ENCODE data around the gene PWWP2A. TPM values are rescaled to one million over a fixed set of nuclear protein-coding genes. Genes with fewer than 3 reads are reported as not detected.

PWWP2A gene
- total and polyA plus RNA-seq, 2 of the 8 experiments (the other 6 are each of a cell fraction or from before 2014, with no cell fraction given), result 18.5 to 63.0 TPM

GRCh38 chr5:160118349-160119141, 705 bp downstream of the PWWP2A start:
- POLR2A ChIA-PET (ENCODE audit: partially characterized antibody), result interaction anchor here (0.7 to 1.6 kb wide), 12 partner anchors 8 to 227 kb away, joined by 3 to 12 read pairs (median 4); no protein-coding TSS in a partner anchor
- no peaks in the 10 kb centered on the region; the same call in 1 of the 2 replicates for H3K79me1 ChIP-seq (ENCODE audit: low read depth, low read length)
- H3K36me3 ChIP-seq (ENCODE audit: control insufficient read depth in 2 of 4, insufficient read depth in 4 of 4, low read length in 3 of 4), result peaks cover 4 to 31% (median 19%) of the 10 kb centered on the region in 4 experiments; a peak in 7 of 8 replicates
- DNase-seq (ENCODE audit: low read depth in 1 of 2, low spot score in 2 of 2) (peak in 1 of 2 experiments; percentile 46), FAIRE-seq (no peak)
- CTCF ChIA-PET (ENCODE audit: partially characterized antibody), result no interaction called here
- peak overlapping the region; percentile 77 to 99 (median 86) for H3K9ac ChIP-seq (replicated peaks in 1 of 4; ENCODE audit: extremely low read depth in 1 of 4, low read depth in 3 of 4, low read length in 3 of 4)
- no peak overlapping the region for H2BK20ac ChIP-seq (ENCODE audit: low read length)
- H4K20me1 ChIP-seq (replicated peaks in 1 of 2; ENCODE audit: control insufficient read depth in 1 of 2, insufficient read depth in 2 of 2, low read length in 2 of 2), result peaks cover 1 to 2% of the 10 kb centered on the region in 2 experiments
- H3K79me2 ChIP-seq (ENCODE audit: control insufficient read depth in 1 of 2, insufficient read depth in 2 of 2, low read length in 2 of 2), result peaks cover 4 to 50% of the 10 kb centered on the region in 2 experiments; a peak in 3 of 4 replicates
- H4K8ac ChIP-seq (ENCODE audit: extremely low read depth, insufficient read depth, low read length), result peak overlapping the region; percentile 97
- H3K27ac ChIP-seq (ENCODE audit: low read depth, low read length), result peak overlapping the region; percentile 81
- H2BK15ac ChIP-seq (ENCODE audit: low read length), result no peak overlapping the region
- peak overlapping the region; percentile 62 for H4K5ac ChIP-seq (ENCODE audit: insufficient read length, low read depth, low read length)
- peak overlapping the region; percentile 82 for H3K18ac ChIP-seq (ENCODE audit: extremely low read depth, low read length)
- no peak overlapping the region for H2BK12ac ChIP-seq (ENCODE audit: low read depth, low read length)
- peak overlapping the region; percentile 22 for H2BK120ac ChIP-seq (replicated peaks; ENCODE audit: low read depth, low read length)
- H2AFZ ChIP-seq (ENCODE audit: low read length), result no peak overlapping the region
- WGBS, 2 experiments (ENCODE audit: extremely low coverage in 1 of 2, insufficient coverage in 1 of 2, insufficient read length in 1 of 2, insufficient replicate concordance in 2 of 2, low coverage in 1 of 2, low lambda C conversion rate in 2 of 2, missing lambda C conversion rate in 1 of 2), result 1% methylated on average over 48 of the region's 79 CpGs; no CpG with 5 or more reads in 1 of the 2 experiments
- peak overlapping the region; percentile 95 for H4K91ac ChIP-seq (replicated peaks; ENCODE audit: insufficient read length, low read length)
- no peak overlapping the region for H3K14ac ChIP-seq (ENCODE audit: insufficient read length)
- H2BK5ac ChIP-seq (ENCODE audit: low read depth, low read length), result peak overlapping the region; percentile 92
- H3K4me2 ChIP-seq (ENCODE audit: insufficient read depth in 1 of 2, low read depth in 2 of 2, low read length in 2 of 2), result peak overlapping the region; percentile 63 to 71
- peak overlapping the region; percentile 85 to 97 (median 86) for H3K4me3 ChIP-seq (ENCODE audit: extremely low read depth in 1 of 4, insufficient read depth in 2 of 4, low read depth in 3 of 4, low read length in 4 of 4)
- H3K9me3 ChIP-seq (ENCODE audit: insufficient read depth in 2 of 2, low read depth in 1 of 2, low read length in 1 of 2), result no peaks in the 10 kb centered on the region
- H3K23me2 ChIP-seq (ENCODE audit: low read depth, low read length), result 0 out of 2 replicates have a peak, but pooled peaks cover 3% of the 10 kb centered on the region
- no peaks in the 10 kb centered on the region for H3K27me3 ChIP-seq (replicated peaks in 1 of 4; ENCODE audit: control insufficient read depth in 3 of 4, extremely low read depth in 1 of 4, insufficient read depth in 3 of 4, low read length in 3 of 4)
- peak overlapping the region; percentile 46 for H3K4ac ChIP-seq (replicated peaks; ENCODE audit: insufficient read length, low read depth, low read length)
- peaks cover 0 to 5% (median 0%) of the 10 kb centered on the region in 4 experiments; a peak in 2 of 7 replicates for H3K4me1 ChIP-seq (replicated peaks in 1 of 4; ENCODE audit: control insufficient read depth in 3 of 4, insufficient read depth in 4 of 4, low read length in 3 of 4)
- no peak overlapping the region for H2AK5ac ChIP-seq (ENCODE audit: low read depth, low read length)
- peak overlapping the region; percentile 90 for H3K56ac ChIP-seq (replicated peaks; ENCODE audit: insufficient read length, low read depth, low read length)
- no peak overlapping the region for H3K23ac ChIP-seq (ENCODE audit: insufficient read length)
- no peak for TF ChIP-seq CREB1 (IDR thresholded peaks at IDR 0.05)
- TF ChIP-seq ASH2L (IDR thresholded peaks at IDR 0.05; ENCODE audit: low read length), result peak; percentile 46
- TF ChIP-seq TBP (IDR thresholded peaks at IDR 0.05; ENCODE audit: low read depth, low read length), result no peak
- TF ChIP-seq CHD2 (IDR thresholded peaks at IDR 0.05; ENCODE audit: low read length), result no peak
- 0 out of 2 replicates have a peak, but pooled peaks have one; percentile 1 for TF ChIP-seq CEBPB (IDR thresholded peaks at IDR 0.05; ENCODE audit: low read depth, low read length)
- no peak for TF ChIP-seq BCL11A (IDR thresholded peaks at IDR 0.05; ENCODE audit: low read depth in 2 of 2, low read length in 2 of 2)
- no peak for TF ChIP-seq FOSL1 (IDR thresholded peaks at IDR 0.05; ENCODE audit: insufficient read depth, low read depth, low read length)
- peak; percentile 78 for TF ChIP-seq KDM4A (IDR thresholded peaks at IDR 0.05; ENCODE audit: low read depth, low read length, severe bottlenecking)
- no peak for TF ChIP-seq NRF1 (IDR thresholded peaks at IDR 0.05; ENCODE audit: low read depth, low read length)
- no peak for TF ChIP-seq SIN3A (conservative IDR thresholded peaks at IDR 0.05 in 1 of 2, IDR thresholded peaks at IDR 0.05 in 1 of 2; ENCODE audit: low read depth in 1 of 2, low read length in 2 of 2)
- no peak; the same call in 1 of the 2 replicates for TF ChIP-seq RBBP5 (IDR thresholded peaks at IDR 0.05; ENCODE audit: borderline replicate concordance, low read depth, low read length)
